ENCODE measurements around the gene USP22. TPM values are rescaled to one million over a fixed set of nuclear protein-coding genes. Genes with fewer than 3 reads are reported as not detected.
A peak's percentile ranks its signal among the peaks of the same experiment; 100 is the strongest.

Gene USP22
- total and polyA plus RNA-seq, 10 donors = 21.7 to 200 (median 156) TPM

- Histone ChIP-seq H3K27ac (peak overlapping the region in 4 of 8 donors; percentile 12 to 54 (median 27)), H3K4me1 (no peaks in the 10 kb centered on the region), H3K36me3 (no peaks in the 10 kb centered on the region), H3K27me3 (replicated peaks in 1 of 7) (peaks cover 0 to 20% (median 0%) of the 10 kb centered on the region in 7 donors), H3K9me3 (no peaks in the 10 kb centered on the region), H3K4me3 (no peak overlapping the region)
- WGBS, 5 donors = 76 to 84% (median 83%) methylated on average over 4 of the region's 4 CpGs
- no peak for TF ChIP-seq POLR2A (IDR thresholded peaks at IDR 0.05)
- no peak for TF ChIP-seq POLR2AphosphoS5 (IDR thresholded peaks at IDR 0.05)
- TF ChIP-seq CTCF (IDR thresholded peaks at IDR 0.05 in 8 of 11, conservative IDR thresholded peaks at IDR 0.05 in 3 of 11) = no peak
- intact Hi-C loops (cut with DNase I; ENCODE audit: low total_unique reads) = no loop called here
- DNase-seq = no peak
Observed at GRCh38 chr17:20954794-20955193, 88.0 kb downstream of the USP22 start.

- Histone ChIP-seq H3K27ac (no peak overlapping the region), H3K9me3 (no peaks in the 10 kb centered on the region), H3K27me3 (replicated peaks in 1 of 7) (peaks cover 0 to 20% (median 0%) of the 10 kb centered on the region in 7 donors), H3K4me1 (no peaks in the 10 kb centered on the region), H3K36me3 (no peaks in the 10 kb centered on the region), H3K4me3 (no peak overlapping the region)
- DNase-seq = no peak
- intact Hi-C loops (cut with DNase I; ENCODE audit: low total_unique reads) = no loop called here
- WGBS, 5 donors = 62 to 84% (median 80%) methylated on average over 7 of the region's 7 CpGs
- no peak for TF ChIP-seq CTCF (IDR thresholded peaks at IDR 0.05 in 8 of 11, conservative IDR thresholded peaks at IDR 0.05 in 3 of 11)
- TF ChIP-seq POLR2A (IDR thresholded peaks at IDR 0.05) = no peak
- TF ChIP-seq POLR2AphosphoS5 (IDR thresholded peaks at IDR 0.05) = no peak
Observed at GRCh38 chr17:20952183-20952582, 90.6 kb downstream of the USP22 start.

Small RNA genes lying within 50 kb of the gene (small RNA-seq; reads per million reads assigned to genes)
- gene AC087393.1 = 0 reads per million in 4 donors

Other genes with a start within 250 kb of the USP22 start
- 10 to 100 TPM; 13.3 to 31.3 (median 19.7) TPM for gene DHRS7B, start 84.0 kb upstream of the USP22 start, total RNA-seq
- gene DHRS7B, start 84.0 kb upstream of the USP22 start, polyA plus RNA-seq = 10 to 100 TPM; 13.6 to 18.4 (median 16.7) TPM
- gene TMEM11, start 171.2 kb upstream of the USP22 start, total RNA-seq = 10 to 100 TPM; 17.9 to 25.0 (median 19.9) TPM
- 10 to 100 TPM; 14.2 to 22.6 (median 20.7) TPM for gene TMEM11, start 171.2 kb upstream of the USP22 start, polyA plus RNA-seq
- 10 to 100 TPM in 6 of 7 donors, 1 to 10 TPM in 1; 9.4 to 31.0 (median 16.6) TPM for gene NATD1, start 210.4 kb upstream of the USP22 start, total RNA-seq
- gene NATD1, start 210.4 kb upstream of the USP22 start, polyA plus RNA-seq = 1 to 10 TPM; 1.3 to 5.9 (median 1.9) TPM
- 100 to 1,000 TPM in 2 of 7 donors, 10 to 100 TPM in 5; 44.3 to 121 (median 83.6) TPM for gene MAP2K3, start 241.7 kb upstream of the USP22 start, total RNA-seq
- gene MAP2K3, start 241.7 kb upstream of the USP22 start, polyA plus RNA-seq = 10 to 100 TPM; 31.7 to 54.6 (median 46.3) TPM

All from spleen (tissue), 11 donors.